Mucosa of stomach (tissue), 1 donor: ENCODE results near the gene ANKRD33B.

Source experiments
- H3K27me3 ChIP-seq: one replicate; pipeline ENCODE4 v1.7.0; 2013; ENCODE audit warnings: mild to moderate bottlenecking, low read length; ENCODE audit not compliant: control insufficient read depth, insufficient read depth
- H3K36me3 ChIP-seq: one replicate; pipeline ENCODE4 v1.7.0; 2013; ENCODE audit warnings: low read length; ENCODE audit not compliant: control insufficient read depth, insufficient read depth
- H3K4me1 ChIP-seq: one replicate; pipeline ENCODE4 v1.7.0; 2013; ENCODE audit warnings: mild to moderate bottlenecking, low read length; ENCODE audit not compliant: control insufficient read depth, insufficient read depth
- H3K4me3 ChIP-seq: one replicate; pipeline ENCODE4 v1.7.0; 2013; ENCODE audit warnings: low read length
- H3K9ac ChIP-seq: one replicate; pipeline ENCODE4 v1.7.0; 2013; ENCODE audit warnings: mild to moderate bottlenecking, low read length, moderate library complexity
- H3K9me3 ChIP-seq: one replicate; pipeline ENCODE4 v1.7.0; 2013; ENCODE audit warnings: mild to moderate bottlenecking, low read length, moderate library complexity; ENCODE audit not compliant: control insufficient read depth
- donor health status: Pancreatic carcinoma.

Gene ANKRD33B

DNA sequence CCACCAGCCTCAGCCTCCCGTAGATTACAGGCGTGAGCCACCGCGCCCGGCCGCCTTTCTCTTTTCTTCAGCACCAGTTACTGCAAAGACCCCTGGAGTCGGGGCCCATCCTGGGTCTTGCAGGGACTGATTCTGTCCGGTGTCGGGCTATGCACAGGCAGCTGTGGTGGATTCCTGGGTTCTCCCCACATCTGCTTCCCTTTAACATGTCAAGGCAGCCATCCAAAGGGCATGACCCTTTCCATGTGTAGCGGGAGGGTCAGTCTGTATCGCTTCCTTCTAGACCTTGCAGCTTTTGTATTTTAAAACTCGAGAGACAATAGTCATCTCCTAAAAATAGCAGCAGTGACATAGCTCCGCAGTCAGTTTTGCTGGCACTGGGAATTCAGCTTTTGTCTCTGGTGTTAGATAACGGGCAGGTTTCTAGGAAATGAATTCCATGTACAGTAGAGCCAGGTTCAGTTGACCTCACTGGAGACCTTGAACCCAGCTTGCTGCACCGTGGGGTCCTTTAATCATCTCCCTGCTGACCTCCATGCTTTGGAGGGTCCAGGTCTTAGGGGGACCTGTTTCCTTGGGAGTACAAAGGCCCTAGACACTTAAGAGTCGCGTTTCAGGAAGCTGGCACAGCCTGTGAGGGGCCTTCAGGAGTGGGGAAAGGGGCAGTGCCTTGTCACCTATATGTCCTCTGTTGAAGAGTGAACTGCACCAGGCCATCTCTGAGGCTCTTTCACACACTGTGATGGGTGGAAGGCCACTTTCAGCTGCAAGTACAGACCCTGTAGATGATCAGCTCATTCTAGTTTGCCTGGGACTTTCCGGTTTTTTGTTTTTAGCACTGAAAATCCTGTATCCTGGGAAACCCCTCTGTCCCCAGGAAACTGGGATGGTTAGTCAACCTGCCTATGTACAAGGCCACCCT, 13.8 kb downstream of the ANKRD33B start:
- Histone ChIP-seq H3K27me3 (no peaks in the 10 kb centered on the region), H3K9ac (no peak overlapping the region), H3K36me3 (no peaks in the 10 kb centered on the region), H3K4me1 (no peaks in the 10 kb centered on the region), H3K4me3 (no peak overlapping the region), H3K9me3 (no peaks in the 10 kb centered on the region)

DNA sequence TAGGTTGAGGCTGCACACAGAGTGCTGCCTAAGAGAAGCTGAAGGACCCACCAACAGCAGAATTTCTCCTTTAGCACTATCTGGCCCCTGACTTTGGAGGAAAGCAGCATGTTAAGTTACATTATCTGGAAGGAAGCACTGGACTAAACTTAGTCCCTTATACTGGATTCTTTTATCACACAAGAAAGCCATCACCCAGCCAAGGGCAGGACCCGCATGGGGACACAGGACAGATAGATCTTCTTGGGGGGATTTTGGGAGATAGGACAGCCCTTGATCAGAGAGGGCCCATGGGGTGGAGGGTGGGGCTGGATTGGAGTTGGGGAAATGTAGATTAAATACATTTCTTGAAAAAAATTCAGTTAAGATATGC, 14.4 kb downstream of the ANKRD33B start:
- Histone ChIP-seq H3K36me3 (no peaks in the 10 kb centered on the region), H3K9ac (no peak overlapping the region), H3K4me1 (no peaks in the 10 kb centered on the region), H3K4me3 (no peak overlapping the region), H3K27me3 (peaks cover 3% of the 10 kb centered on the region), H3K9me3 (no peaks in the 10 kb centered on the region)

DNA sequence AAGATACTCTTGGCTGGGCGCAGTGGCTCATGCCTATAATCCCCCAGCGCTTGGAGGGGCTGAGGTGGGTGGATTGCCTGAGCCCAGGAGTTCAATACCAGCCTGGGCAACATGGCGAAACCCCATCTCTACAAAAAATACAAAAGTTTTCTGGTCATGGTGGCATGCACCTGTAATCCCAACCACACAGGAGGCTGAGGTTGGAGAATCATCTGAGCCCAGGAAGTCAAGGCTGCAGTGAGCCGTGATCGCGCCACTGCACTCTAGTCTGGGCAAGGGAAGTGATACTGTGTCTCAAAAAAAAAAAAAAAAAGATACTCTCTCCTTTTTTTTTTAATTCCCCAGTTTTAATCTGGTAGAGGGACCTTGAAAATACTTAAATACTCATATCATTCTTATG, 15.0 kb downstream of the ANKRD33B start:
- Histone ChIP-seq H3K9me3 (no peaks in the 10 kb centered on the region), H3K36me3 (no peaks in the 10 kb centered on the region), H3K9ac (no peak overlapping the region), H3K4me1 (no peaks in the 10 kb centered on the region), H3K27me3 (peaks cover 9% of the 10 kb centered on the region), H3K4me3 (no peak overlapping the region)

DNA sequence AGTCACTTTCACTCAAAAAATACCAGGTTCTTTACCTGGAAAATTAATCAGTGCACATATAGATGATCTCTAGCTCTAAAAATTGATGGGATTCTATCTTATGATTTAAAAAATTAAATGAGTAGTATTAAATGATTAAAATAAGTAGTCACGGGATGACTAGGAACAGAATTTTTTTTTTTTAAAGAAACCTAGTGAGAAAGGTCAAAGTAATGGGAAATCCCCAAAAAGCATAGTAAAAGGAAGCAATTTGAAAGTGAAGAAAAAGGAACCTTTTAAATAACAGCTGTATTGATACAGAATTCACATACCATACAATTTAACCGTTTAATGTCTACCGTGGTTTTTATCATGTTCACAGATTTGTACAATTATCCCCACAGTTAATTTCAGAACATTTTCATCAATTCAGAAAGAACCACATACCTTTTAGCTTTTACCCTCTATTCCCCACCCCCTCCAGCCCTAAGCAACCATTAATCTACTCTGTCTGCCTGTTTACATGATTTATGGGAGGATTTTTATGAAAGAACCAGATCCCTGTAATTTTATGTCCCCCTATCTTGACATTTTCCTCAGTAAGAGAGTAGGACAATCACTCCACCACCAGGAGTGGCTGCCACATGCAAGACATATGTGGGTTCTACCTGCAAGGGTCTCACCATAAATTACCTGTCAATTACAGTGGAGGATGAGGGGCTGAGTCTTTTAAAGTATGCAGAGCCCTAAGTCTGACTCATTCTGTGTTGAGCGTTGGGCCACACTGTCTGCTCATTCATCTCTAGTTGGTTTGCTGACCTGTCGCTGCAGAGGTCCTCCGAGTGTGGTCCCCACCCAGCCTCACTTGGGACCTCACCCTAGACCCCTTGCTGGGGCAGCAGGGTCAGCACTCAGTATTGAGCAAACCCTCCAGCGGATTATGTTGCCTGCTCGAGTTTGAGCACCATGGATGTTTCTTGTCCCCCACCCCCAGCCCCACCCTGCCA, 16.0 kb downstream of the ANKRD33B start:
- H3K4me3 ChIP-seq: no peak overlapping the region
- no peaks in the 10 kb centered on the region for H3K4me1 ChIP-seq
- H3K9me3 ChIP-seq: no peaks in the 10 kb centered on the region
- H3K27me3 ChIP-seq: peaks cover 9% of the 10 kb centered on the region
- H3K36me3 ChIP-seq: no peaks in the 10 kb centered on the region
- H3K9ac ChIP-seq: no peak overlapping the region

DNA sequence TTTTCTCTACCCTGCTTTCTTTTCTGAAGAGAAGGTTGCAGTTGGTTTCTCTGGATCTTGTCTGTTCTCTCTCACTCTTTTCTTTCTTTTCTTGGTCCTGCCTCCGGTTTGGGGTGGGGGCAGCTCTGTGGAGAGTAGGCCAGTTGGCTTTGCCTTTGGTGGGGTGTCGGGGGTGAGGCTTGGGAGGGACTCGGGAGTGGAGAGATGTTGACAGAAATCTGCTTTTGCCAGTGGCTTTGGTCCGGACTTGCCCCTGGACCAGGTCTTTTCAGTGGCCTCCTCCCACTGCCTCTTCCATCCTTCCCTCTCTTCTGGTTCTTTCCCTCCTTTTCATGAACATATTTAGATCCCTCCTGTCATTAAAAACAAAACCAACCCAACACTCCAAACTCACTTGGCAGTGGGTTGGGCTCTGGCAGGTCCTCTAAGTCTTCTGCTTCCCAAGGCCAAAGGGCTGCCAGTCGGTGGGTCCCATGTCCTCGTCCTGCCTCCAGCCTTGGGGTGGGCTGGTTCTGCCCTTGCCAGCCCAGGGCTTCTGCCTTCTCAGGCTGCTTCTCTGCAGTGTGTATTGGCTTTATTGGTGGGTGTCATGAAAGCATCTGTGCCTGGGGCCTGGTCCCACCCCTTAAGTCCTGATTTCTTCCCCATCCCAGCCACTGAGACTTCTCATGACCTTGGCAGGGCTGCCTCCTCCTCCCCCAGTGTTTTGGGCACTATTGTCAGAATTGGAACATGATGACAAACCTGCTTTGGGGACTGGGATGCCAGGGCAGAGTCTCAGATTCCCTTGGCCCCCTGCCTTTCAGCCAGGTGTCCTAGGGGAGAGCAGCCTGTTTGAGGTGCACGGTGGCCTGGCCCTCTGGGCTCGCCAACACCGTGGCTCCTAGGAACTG, 16.9 kb downstream of the ANKRD33B start:
- Histone ChIP-seq H3K9me3 (no peaks in the 10 kb centered on the region), H3K9ac (no peak overlapping the region), H3K4me1 (no peaks in the 10 kb centered on the region), H3K36me3 (no peaks in the 10 kb centered on the region), H3K27me3 (peaks cover 9% of the 10 kb centered on the region), H3K4me3 (no peak overlapping the region)

DNA sequence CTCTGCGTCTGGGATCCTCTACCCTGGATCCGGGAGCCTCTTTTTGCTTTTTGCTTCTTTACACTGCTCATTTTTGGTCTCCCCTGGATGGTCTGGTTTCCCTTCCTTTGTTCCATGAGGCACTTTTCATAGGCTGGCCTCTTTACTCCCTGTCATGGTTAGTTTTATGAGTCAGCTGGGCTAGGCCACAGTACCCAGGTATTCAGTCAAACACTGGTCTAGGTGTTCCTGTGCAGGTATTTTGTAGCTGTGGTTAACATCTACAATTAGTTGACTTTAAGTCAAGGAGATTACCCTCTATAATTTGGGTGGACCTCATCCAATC, 17.5 kb downstream of the ANKRD33B start:
- Histone ChIP-seq H3K9me3 (no peaks in the 10 kb centered on the region), H3K4me3 (no peak overlapping the region), H3K27me3 (peaks cover 9% of the 10 kb centered on the region), H3K36me3 (no peaks in the 10 kb centered on the region), H3K4me1 (no peaks in the 10 kb centered on the region), H3K9ac (no peak overlapping the region)

DNA sequence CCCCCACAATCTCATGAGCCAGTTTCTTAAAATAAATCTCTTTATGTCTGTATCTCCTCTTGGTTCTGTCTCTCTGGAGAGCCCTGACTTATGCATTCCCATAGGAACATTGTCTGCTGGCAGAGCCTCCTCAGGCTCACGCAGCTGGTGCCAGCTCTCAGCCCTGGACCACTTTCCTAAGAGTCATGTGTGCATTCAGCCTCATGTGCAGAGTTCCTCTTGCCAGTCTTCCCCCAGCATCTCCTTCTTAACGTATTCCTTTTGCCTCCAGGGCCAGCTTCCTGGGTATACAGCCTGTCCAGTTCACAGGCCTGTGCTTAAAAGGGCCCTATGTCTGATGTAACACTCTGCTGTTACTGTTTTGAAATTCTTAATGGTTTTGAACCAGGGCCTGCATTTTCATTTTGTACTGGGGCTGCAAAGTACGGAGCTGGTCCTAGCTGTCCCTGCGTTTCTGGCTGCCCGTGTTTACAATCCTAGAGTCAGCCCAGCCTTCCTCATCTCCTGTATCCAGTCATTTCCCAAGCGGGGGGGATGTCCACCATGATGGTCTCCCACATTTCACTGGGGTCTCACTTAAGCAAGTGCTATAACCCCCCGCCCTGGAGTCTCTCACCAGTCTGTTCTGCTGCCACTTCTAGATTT, 18.1 kb downstream of the ANKRD33B start:
- no peaks in the 10 kb centered on the region for H3K36me3 ChIP-seq
- no peaks in the 10 kb centered on the region for H3K4me1 ChIP-seq
- no peak overlapping the region for H3K9ac ChIP-seq
- H3K9me3 ChIP-seq: no peaks in the 10 kb centered on the region
- no peak overlapping the region for H3K4me3 ChIP-seq
- peaks cover 9% of the 10 kb centered on the region for H3K27me3 ChIP-seq

DNA sequence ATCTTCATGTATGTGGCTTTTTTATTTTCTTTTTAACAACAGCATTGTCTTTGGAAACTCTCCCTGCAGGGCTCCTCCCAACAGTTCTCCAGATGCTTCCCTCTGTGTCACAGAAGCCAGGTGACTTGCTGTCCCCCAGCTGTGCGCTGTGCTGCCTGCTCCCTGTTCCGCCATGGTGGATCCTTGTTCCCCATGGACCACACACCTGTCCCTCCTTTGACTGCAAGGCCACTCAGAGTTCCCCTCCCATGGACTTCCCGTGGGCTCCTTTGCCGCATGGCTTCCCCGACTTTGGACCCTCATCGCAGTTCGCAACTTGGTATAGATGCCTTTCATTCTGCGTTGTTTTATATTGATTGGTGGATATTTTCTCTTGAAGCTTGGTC, 18.6 kb downstream of the ANKRD33B start:
- H3K4me3 ChIP-seq: no peak overlapping the region
- H3K36me3 ChIP-seq: no peaks in the 10 kb centered on the region
- H3K4me1 ChIP-seq: no peaks in the 10 kb centered on the region
- H3K9me3 ChIP-seq: no peaks in the 10 kb centered on the region
- H3K27me3 ChIP-seq: peaks cover 9% of the 10 kb centered on the region
- no peak overlapping the region for H3K9ac ChIP-seq

DNA sequence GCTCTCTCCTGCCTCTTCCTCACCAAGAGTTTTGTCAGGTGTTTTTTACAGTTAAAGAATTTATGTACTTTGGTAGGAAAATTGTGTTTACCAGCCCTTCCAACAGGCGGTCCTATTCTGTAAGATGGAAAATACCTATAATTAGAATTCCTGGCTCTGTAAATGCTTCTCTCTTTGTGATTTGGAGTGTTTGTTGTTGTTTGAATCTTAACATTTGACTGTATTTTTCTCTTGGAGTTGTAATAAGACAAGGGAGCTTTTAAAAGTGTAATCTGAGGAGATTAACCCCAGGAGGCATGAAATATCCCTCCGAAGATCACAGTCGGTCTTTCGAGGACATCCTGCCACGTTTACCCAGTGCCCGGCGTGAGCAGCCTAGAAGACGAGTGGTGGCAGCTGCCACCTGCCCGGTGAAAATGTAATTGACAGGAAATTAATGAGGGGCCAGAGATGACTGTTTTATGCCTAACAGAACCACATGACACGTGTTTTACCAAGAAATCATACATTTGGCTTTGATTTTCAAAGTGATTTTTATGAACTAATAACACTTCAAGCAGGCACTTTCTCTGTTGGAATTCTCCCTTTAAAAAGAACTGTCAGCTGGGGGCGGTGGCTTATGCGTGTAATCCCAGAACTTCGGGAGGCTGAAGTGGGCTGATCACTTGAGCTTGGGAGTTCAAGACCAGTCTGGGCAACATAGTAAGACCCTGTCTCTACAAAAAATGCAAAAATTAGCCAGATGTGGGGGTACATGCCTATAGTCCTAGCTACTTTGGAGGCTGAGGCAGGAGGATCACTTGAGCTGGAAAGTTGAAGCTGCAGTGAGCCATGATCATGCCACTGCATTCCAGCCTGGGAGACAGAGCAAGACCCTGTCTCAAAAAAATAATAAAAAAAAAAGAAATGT, 20.0 kb downstream of the ANKRD33B start:
- Histone ChIP-seq H3K36me3 (no peaks in the 10 kb centered on the region), H3K9ac (no peak overlapping the region), H3K4me3 (no peak overlapping the region), H3K9me3 (no peaks in the 10 kb centered on the region), H3K27me3 (peaks cover 9% of the 10 kb centered on the region), H3K4me1 (no peaks in the 10 kb centered on the region)

DNA sequence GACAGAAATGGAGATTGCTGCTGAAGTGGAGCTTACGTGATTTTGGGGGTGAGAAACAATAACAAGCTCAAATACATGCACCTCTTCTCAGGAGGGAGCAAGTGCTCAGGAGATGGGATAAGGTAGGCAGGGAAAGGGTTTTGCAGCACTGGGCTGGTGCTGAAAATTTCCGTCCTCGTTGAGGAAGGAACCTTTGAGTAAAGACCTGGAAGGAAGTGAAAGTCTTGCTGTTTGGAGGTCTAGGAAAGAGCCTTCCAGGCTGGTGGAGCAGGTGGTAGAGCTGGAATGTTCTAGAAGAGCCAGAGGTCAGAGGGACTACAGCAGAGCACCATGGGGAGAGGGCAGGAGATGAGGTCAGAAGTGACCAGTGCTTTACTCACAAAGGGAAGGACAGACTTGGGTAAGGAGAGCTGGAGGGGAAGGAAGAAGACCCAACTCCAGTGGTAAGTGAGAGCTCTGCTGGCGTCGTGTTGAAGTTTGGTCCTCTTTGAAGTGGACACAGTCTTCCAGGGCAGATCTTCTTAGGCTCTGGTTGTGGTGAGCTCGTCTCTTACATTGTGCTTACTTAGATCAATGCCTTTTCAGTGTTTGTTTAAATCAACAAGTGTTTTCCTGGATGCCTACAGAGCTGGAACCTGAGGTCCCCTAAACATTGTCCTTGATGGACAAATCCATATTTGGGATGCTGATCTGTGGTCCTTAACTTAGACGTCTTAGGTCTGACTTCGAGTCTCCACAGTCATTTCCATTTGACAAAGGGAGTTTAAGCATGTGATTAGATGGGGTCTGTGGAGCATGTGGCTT, 21.0 kb downstream of the ANKRD33B start:
- Histone ChIP-seq H3K27me3 (peaks cover 9% of the 10 kb centered on the region), H3K9me3 (no peaks in the 10 kb centered on the region), H3K4me3 (no peak overlapping the region), H3K4me1 (no peaks in the 10 kb centered on the region), H3K9ac (no peak overlapping the region), H3K36me3 (no peaks in the 10 kb centered on the region)
